Stimulated activated CD4-positive, alpha-beta T cell treated with anti-CD3 and anti-CD28 coated beads, Interleukin-4, amount 100 ng/mL, for 24 hours (primary cell): ENCODE data around the gene CERS1.
A peak's percentile ranks its signal among the peaks of the same experiment; 100 is the strongest.

Experiments used
- DNase-seq: peaks from one replicate; pipeline ENCODE4 v3.0.0-alpha.2; 2020

CERS1 gene

GRCh38 chr19:18869023-18869618 is 26.8 kb downstream of the CERS1 start:
- DNase-seq, result no peak

- DNase-seq, result no peak
These were observed 27.5 kb downstream of the CERS1 start for GRCh38 chr19:18868380-18869022.

GRCh38 chr19:18867751-18868150 is 28.2 kb downstream of the CERS1 start:
- DNase-seq, result no peak

GRCh38 chr19:18867199-18867598 is 28.8 kb downstream of the CERS1 start:
- DNase-seq, result no peak

- DNase-seq, result no peak
These were observed 29.2 kb downstream of the CERS1 start for GRCh38 chr19:18866800-18867123.

- DNase-seq, result peak; percentile 64
These were observed 29.8 kb downstream of the CERS1 start for GRCh38 chr19:18865973-18866799.

- no peak for DNase-seq
These were observed 30.6 kb downstream of the CERS1 start for GRCh38 chr19:18865106-18865972.

- DNase-seq, result no peak
These were observed 32.1 kb downstream of the CERS1 start for GRCh38 chr19:18863843-18864362.

- no peak for DNase-seq
These were observed 32.7 kb downstream of the CERS1 start for GRCh38 chr19:18862976-18863842.

- DNase-seq, result no peak
These were observed 34.0 kb downstream of the CERS1 start for GRCh38 chr19:18861917-18862316.

GRCh38 chr19:18861235-18861634 is 34.7 kb downstream of the CERS1 start:
- no peak for DNase-seq

- no peak for DNase-seq
These were observed 35.2 kb downstream of the CERS1 start for GRCh38 chr19:18860725-18861124.

- no peak for DNase-seq
These were observed 35.7 kb downstream of the CERS1 start for GRCh38 chr19:18860302-18860700.

- no peak for DNase-seq
These were observed 36.2 kb downstream of the CERS1 start for GRCh38 chr19:18859676-18860301.

- no peak for DNase-seq
These were observed 36.9 kb downstream of the CERS1 start for GRCh38 chr19:18858906-18859646.

GRCh38 chr19:18857223-18857622 is 38.7 kb downstream of the CERS1 start:
- no peak for DNase-seq

GRCh38 chr19:18856385-18857126 is 39.4 kb downstream of the CERS1 start:
- DNase-seq, result no peak

GRCh38 chr19:18855647-18856384 is 40.1 kb downstream of the CERS1 start:
- no peak for DNase-seq

GRCh38 chr19:18854982-18855381 is 41.0 kb downstream of the CERS1 start:
- no peak for DNase-seq
